BJ (cell line): ENCODE results near the gene ZFP82. TPM values are rescaled to one million over a fixed set of nuclear protein-coding genes. Genes with fewer than 3 reads are reported as not detected.

Experiments used
- CTCF ChIA-PET: fragments of 350-600 bp; formaldehyde crosslinking; extraction: SDS; loops from one replicate; lab custom pipeline; 2021; ENCODE audit warnings: antibody characterized with exemption, inconsistent platforms; lab: Yijun Ruan, JAX
- POLR2A ChIA-PET: fragments of 300-600 bp; sonication (Branson Sonifier 250); formaldehyde crosslinking; extraction: SDS; loops from one replicate; lab custom pipeline; 2021; ENCODE audit warnings: antibody characterized with exemption; lab: Charles Lee
- DNase-seq: peaks from one replicate; pipeline ENCODE4 v3.0.0-alpha.2; 2011; ENCODE audit warnings: low read depth
- H3K27me3 ChIP-seq: 2 replicates; pipeline ENCODE4 v1.6.0; 2011; ENCODE audit warnings: low read length; ENCODE audit not compliant: control insufficient read depth, insufficient read depth
- H3K36me3 ChIP-seq: 2 replicates; pipeline ENCODE4 v1.5.1; 2011; ENCODE audit warnings: low read length; ENCODE audit not compliant: control insufficient read depth, insufficient read depth
- H3K4me3 ChIP-seq: 2 replicates; pipeline ENCODE4 v1.5.1; 2011; ENCODE audit warnings: low read depth, mild to moderate bottlenecking, control low read depth, low read length
- polyA plus RNA-seq: library from polyadenylated mRNA; depleted of rRNA; stranded (reverse); fragments of >200 nt; gene quantifications from 2 replicates; pipeline ENCODE4 v1.2.3, GENCODE V29; 2011; rRNA removed
- TF ChIP-seq, protein P1 (sequence below): IDR thresholded peaks from 2 replicates; pipeline ENCODE4 v1.5.1; 2011; ENCODE audit warnings: low read depth, mild to moderate bottlenecking, control low read depth, inconsistent platforms, low read length, moderate library complexity; ENCODE audit not compliant: insufficient read depth

Gene ZFP82
- polyA plus RNA-seq, 1 experiment: 1.8 TPM

GRCh38 chr19:36373638-36374156 is 44.7 kb downstream of the ZFP82 start:
- H3K36me3 ChIP-seq: no peaks in the 10 kb centered on the region; the same call in 1 of the 2 replicates
- ChIA-PET POLR2A (no interaction called here), CTCF (interaction anchor here (1.0 kb wide), 1 partner anchor 44 kb away, joined by 3 read pairs; no protein-coding TSS in a partner anchor)
- H3K4me3 ChIP-seq: no peak overlapping the region
- TF ChIP-seq, protein P1, sequence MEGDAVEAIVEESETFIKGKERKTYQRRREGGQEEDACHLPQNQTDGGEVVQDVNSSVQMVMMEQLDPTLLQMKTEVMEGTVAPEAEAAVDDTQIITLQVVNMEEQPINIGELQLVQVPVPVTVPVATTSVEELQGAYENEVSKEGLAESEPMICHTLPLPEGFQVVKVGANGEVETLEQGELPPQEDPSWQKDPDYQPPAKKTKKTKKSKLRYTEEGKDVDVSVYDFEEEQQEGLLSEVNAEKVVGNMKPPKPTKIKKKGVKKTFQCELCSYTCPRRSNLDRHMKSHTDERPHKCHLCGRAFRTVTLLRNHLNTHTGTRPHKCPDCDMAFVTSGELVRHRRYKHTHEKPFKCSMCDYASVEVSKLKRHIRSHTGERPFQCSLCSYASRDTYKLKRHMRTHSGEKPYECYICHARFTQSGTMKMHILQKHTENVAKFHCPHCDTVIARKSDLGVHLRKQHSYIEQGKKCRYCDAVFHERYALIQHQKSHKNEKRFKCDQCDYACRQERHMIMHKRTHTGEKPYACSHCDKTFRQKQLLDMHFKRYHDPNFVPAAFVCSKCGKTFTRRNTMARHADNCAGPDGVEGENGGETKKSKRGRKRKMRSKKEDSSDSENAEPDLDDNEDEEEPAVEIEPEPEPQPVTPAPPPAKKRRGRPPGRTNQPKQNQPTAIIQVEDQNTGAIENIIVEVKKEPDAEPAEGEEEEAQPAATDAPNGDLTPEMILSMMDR: no peak
- no peak for DNase-seq
- no peaks in the 10 kb centered on the region for H3K27me3 ChIP-seq

DNA sequence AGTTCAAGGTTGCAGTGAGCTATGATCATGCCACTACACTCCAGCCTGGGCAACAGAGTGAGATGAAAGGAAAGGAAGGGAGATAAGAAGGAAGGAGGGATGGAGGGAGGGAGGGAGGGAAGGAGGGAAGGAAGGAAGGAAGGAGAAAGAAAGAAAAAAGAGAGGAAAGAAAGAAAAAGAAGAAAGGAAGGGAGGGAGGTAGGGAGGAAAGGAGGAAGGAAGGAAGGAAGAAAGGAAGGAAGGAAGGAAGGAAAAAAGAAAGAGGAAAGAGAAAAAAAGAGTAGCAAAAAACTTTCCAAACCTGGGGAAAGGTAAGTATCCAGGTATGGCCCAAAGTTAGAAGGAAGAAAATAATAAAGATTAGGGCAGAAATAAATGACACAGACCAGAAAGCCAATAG is 46.6 kb downstream of the ZFP82 start:
- DNase-seq: no peak
- ChIA-PET CTCF (interaction anchor here (0.6 kb wide), 1 partner anchor 368 kb away, joined by 3 read pairs; no protein-coding TSS in a partner anchor), POLR2A (no interaction called here)
- no peak overlapping the region for H3K4me3 ChIP-seq
- no peaks in the 10 kb centered on the region; the same call in 1 of the 2 replicates for H3K36me3 ChIP-seq
- TF ChIP-seq, protein P1: no peak
- H3K27me3 ChIP-seq: no peaks in the 10 kb centered on the region

DNA sequence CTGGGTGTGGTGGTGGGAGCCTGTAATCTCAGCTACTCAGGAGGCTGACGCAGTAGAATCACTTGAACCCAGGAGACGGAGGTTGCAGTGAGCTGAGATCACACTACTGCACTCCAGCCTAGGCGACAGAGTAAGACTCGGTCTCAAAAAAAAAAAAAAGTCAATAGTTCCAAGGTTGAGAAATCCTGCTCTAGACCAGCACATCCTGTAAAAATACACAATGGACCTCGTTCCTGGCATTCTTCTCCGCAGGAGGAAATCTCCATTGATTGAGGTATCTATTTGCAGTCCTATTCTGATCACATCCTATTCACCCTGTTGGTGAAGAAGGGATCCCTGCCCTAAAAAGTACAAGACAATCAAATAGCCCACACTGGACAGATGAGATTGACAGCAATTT is 54.6 kb downstream of the ZFP82 start:
- Histone ChIP-seq H3K4me3 (no peak overlapping the region), H3K27me3 (no peaks in the 10 kb centered on the region), H3K36me3 (peaks cover 1% of the 10 kb centered on the region)
- POLR2A ChIA-PET: no interaction called here
- CTCF ChIA-PET: interaction anchor here (0.6 kb wide), 1 partner anchor 15 kb away, joined by 3 read pairs; no protein-coding TSS in a partner anchor
- DNase-seq: no peak
- TF ChIP-seq, protein P1: no peak

Other genes starting within 250 kb of the ZFP82 start
- 2.2 and 2.7 TPM in 2 replicates for gene ZNF565, start 204.0 kb downstream of the ZFP82 start, polyA plus RNA-seq
- 24.3 and 54.1 TPM in 2 replicates for gene ZNF146, start 203.5 kb downstream of the ZFP82 start, polyA plus RNA-seq
- 0.87 and 1.5 TPM in 2 replicates for gene ZFP14, start 39.4 kb downstream of the ZFP82 start, polyA plus RNA-seq
- 3.6 and 3.7 TPM in 2 replicates for gene ZNF566, start 70.9 kb upstream of the ZFP82 start, polyA plus RNA-seq
- gene ZNF260, start 109.6 kb upstream of the ZFP82 start, polyA plus RNA-seq: 3.6 and 11.0 TPM in 2 replicates
- gene ZNF529, start 154.6 kb upstream of the ZFP82 start, polyA plus RNA-seq: 2.7 and 4.7 TPM in 2 replicates
- gene ZNF382, start 186.7 kb upstream of the ZFP82 start, polyA plus RNA-seq: 0.60 and 1.1 TPM in 2 replicates
- 1.9 and 4.1 TPM in 2 replicates for gene ZNF461, start 248.2 kb upstream of the ZFP82 start, polyA plus RNA-seq